WI38 (cell line): ENCODE measurements around the gene TMIE.

Experiments used
- H3K4me3 ChIP-seq: 2 replicates; pipeline ENCODE4 v1.5.1; 2011; ENCODE audit warnings: low read depth, mild to moderate bottlenecking, control low read depth, low read length
- CTCF ChIP-seq: IDR thresholded peaks from 2 replicates; pipeline ENCODE4 v1.5.1; 2012; ENCODE audit warnings: low read depth, mild to moderate bottlenecking, control low read depth, low read length

Gene TMIE

GRCh38 chr3:46724424-46724823 lies 23.2 kb downstream of the TMIE start:
- no peak overlapping the region for H3K4me3 ChIP-seq
- TF ChIP-seq CTCF: no peak

- no peak for TF ChIP-seq CTCF
- no peak overlapping the region for H3K4me3 ChIP-seq
Observed at GRCh38 chr3:46725621-46726314, 24.6 kb downstream of the TMIE start.

- no peak overlapping the region for H3K4me3 ChIP-seq
- TF ChIP-seq CTCF: no peak
Observed at GRCh38 chr3:46729038-46729437, 27.8 kb downstream of the TMIE start.

GRCh38 chr3:46730819-46731218 lies 29.6 kb downstream of the TMIE start:
- H3K4me3 ChIP-seq: no peak overlapping the region
- TF ChIP-seq CTCF: no peak

- no peak overlapping the region for H3K4me3 ChIP-seq
- no peak for TF ChIP-seq CTCF
Observed at GRCh38 chr3:46731795-46732194, 30.6 kb downstream of the TMIE start.

GRCh38 chr3:46733026-46733800 lies 32.0 kb downstream of the TMIE start:
- no peak for TF ChIP-seq CTCF
- H3K4me3 ChIP-seq: no peak overlapping the region

- TF ChIP-seq CTCF: no peak
- no peak overlapping the region for H3K4me3 ChIP-seq
Observed at GRCh38 chr3:46734773-46735172, 33.6 kb downstream of the TMIE start.
